Renal cortex interstitium (tissue), 3 donors: ENCODE results near the gene COMMD3. TPM values are rescaled to one million over a fixed set of nuclear protein-coding genes. Genes with fewer than 3 reads are reported as not detected.

Experiments
- polyA plus RNA-seq, 3 donors: library from polyadenylated mRNA; unstranded; fragments of 120-200 nt; gene quantifications; one replicate each; pipeline ENCODE4 v1.2.1, GENCODE V29; 2013; ENCODE audit not compliant: insufficient read length in 3 of 3

Gene COMMD3
- polyA plus RNA-seq, 3 donors: 76.2 to 98.2 (median 82.5) TPM

Other genes with a start within 250 kb of the COMMD3 start
- not detected for gene EBLN1, start 98.4 kb upstream of the COMMD3 start, polyA plus RNA-seq
- gene BMI1, start 4.7 kb downstream of the COMMD3 start, polyA plus RNA-seq: 100 to 1,000 TPM in 1 of 3 donors, 10 to 100 TPM in 2; 94.3 to 116 (median 99.9) TPM
- gene SPAG6, start 29.1 kb downstream of the COMMD3 start, polyA plus RNA-seq: 1 to 10 TPM in 2 of 3 donors, under 1 TPM in 1; 0.78 to 1.5 (median 1.3) TPM